HEK293 (cell line): ENCODE measurements around the gene STX18.

Source experiments
- CTCF ChIA-PET: fragments of 350-600 bp; formaldehyde crosslinking; extraction: SDS; loops from one replicate; lab custom pipeline; 2021; ENCODE audit warnings: antibody characterized with exemption; lab: Yijun Ruan, JAX
- POLR2A ChIA-PET: fragments of 300-600 bp; formaldehyde crosslinking; extraction: SDS; loops from one replicate; lab custom pipeline; 2020; ENCODE audit warnings: antibody characterized with exemption, inconsistent platforms; lab: Yijun Ruan, JAX
- H3K27ac ChIP-seq: fragments of 200-500 bp; sonication (Bioruptor generic); 2 replicates; pipeline ENCODE4 v1.5.1; 2014; ENCODE audit warnings: low read depth, low read length, control low read depth, inconsistent platforms; ENCODE audit errors: extremely low read depth
- H3K36me3 ChIP-seq, 2 experiments: fragments of 200-500 bp in 1 of 2; sonication (Bioruptor generic) in 1 of 2; 1 replicate in 1 of 2; 2 replicates in 1 of 2; pipeline ENCODE4 v1.5.1; 2014 to 2017; ENCODE audit warnings: inconsistent platforms in 2 of 2, low read length in 2 of 2; ENCODE audit not compliant: control insufficient read depth in 2 of 2, insufficient read depth in 1 of 2
- H3K4me1 ChIP-seq: fragments of 200-500 bp; sonication (Bioruptor generic); 2 replicates; pipeline ENCODE4 v1.5.1; 2014; ENCODE audit warnings: mild to moderate bottlenecking, low read length, inconsistent platforms; ENCODE audit not compliant: control insufficient read depth, insufficient read depth
- H3K4me3 ChIP-seq: 2 replicates; pipeline ENCODE4 v1.5.1; 2011; ENCODE audit warnings: low read depth, mild to moderate bottlenecking, control low read depth, low read length, moderate library complexity
- H3K9me3 ChIP-seq: fragments of 200-500 bp; sonication (Bioruptor generic); 2 replicates; pipeline ENCODE4 v1.5.1; 2014; ENCODE audit warnings: low read depth, low read length, inconsistent platforms; ENCODE audit not compliant: control insufficient read depth, insufficient read depth
- EGR2 ChIP-seq: fragments of 450-650 bp; formaldehyde crosslinking; IDR thresholded peaks from 2 replicates; pipeline ENCODE4 v1.5.1; 2016; ENCODE audit warnings: low read depth, missing biosample characterization, missing genetic modification characterization
- GLI4 ChIP-seq: fragments of 450-650 bp; formaldehyde crosslinking; IDR thresholded peaks from 2 replicates; pipeline ENCODE4 v1.5.1; 2016; ENCODE audit warnings: missing biosample characterization, missing genetic modification characterization
- KLF10 ChIP-seq: fragments of 450-650 bp; IDR thresholded peaks from 2 replicates; pipeline ENCODE4 v1.5.1; 2018; ENCODE audit warnings: missing biosample characterization, mild to moderate bottlenecking, missing genetic modification characterization
- KLF8 ChIP-seq: fragments of 450-650 bp; formaldehyde crosslinking; IDR thresholded peaks from 2 replicates; pipeline ENCODE4 v1.5.1; 2016; ENCODE audit warnings: missing biosample characterization, missing genetic modification characterization
- MZF1 ChIP-seq: fragments of 450-650 bp; formaldehyde crosslinking; IDR thresholded peaks from 2 replicates; pipeline ENCODE4 v1.5.1; 2017; ENCODE audit warnings: missing biosample characterization, missing genetic modification characterization, borderline replicate concordance
- RBAK ChIP-seq: fragments of 450-650 bp; formaldehyde crosslinking; IDR thresholded peaks from 2 replicates; pipeline ENCODE4 v1.5.1; 2016; ENCODE audit warnings: missing biosample characterization, missing genetic modification characterization
- REPIN1 ChIP-seq: fragments of 450-650 bp; formaldehyde crosslinking; IDR thresholded peaks from 2 replicates; pipeline ENCODE4 v1.5.1; 2017; ENCODE audit warnings: missing biosample characterization, missing genetic modification characterization, low read depth
- SP3 ChIP-seq: fragments of 450-650 bp; formaldehyde crosslinking; IDR thresholded peaks from 2 replicates; pipeline ENCODE4 v1.5.1; 2016; ENCODE audit warnings: missing biosample characterization, missing genetic modification characterization
- TSHZ1 ChIP-seq: fragments of 450-650 bp; formaldehyde crosslinking; IDR thresholded peaks from 2 replicates; pipeline ENCODE4 v1.5.1; 2016; ENCODE audit warnings: missing biosample characterization, missing genetic modification characterization, borderline replicate concordance
- ZBTB6 ChIP-seq: fragments of 450-650 bp; formaldehyde crosslinking; IDR thresholded peaks from 2 replicates; pipeline ENCODE4 v1.5.1; 2017; ENCODE audit warnings: missing biosample characterization, missing genetic modification characterization
- ZNF214 ChIP-seq: fragments of 450-650 bp; formaldehyde crosslinking; IDR thresholded peaks from 2 replicates; pipeline ENCODE4 v1.5.1; 2017; ENCODE audit warnings: missing biosample characterization, mild to moderate bottlenecking, missing genetic modification characterization, borderline replicate concordance
- ZNF223 ChIP-seq: fragments of 450-650 bp; formaldehyde crosslinking; IDR thresholded peaks from 2 replicates; pipeline ENCODE4 v1.5.1; 2016; ENCODE audit warnings: missing biosample characterization, missing genetic modification characterization
- ZNF23 ChIP-seq: fragments of 450-650 bp; formaldehyde crosslinking; IDR thresholded peaks from 2 replicates; pipeline ENCODE4 v1.5.1; 2016; ENCODE audit warnings: missing biosample characterization, missing genetic modification characterization, borderline replicate concordance
- ZNF292 ChIP-seq: fragments of 450-650 bp; formaldehyde crosslinking; IDR thresholded peaks from 2 replicates; pipeline ENCODE4 v1.5.1; 2016; ENCODE audit warnings: low read depth, missing biosample characterization, missing genetic modification characterization, borderline replicate concordance
- ZNF311 ChIP-seq: fragments of 450-650 bp; formaldehyde crosslinking; IDR thresholded peaks from 2 replicates; pipeline ENCODE4 v1.5.1; 2017; ENCODE audit warnings: missing biosample characterization, missing genetic modification characterization, borderline replicate concordance
- ZNF37A ChIP-seq: fragments of 450-650 bp; IDR thresholded peaks from 2 replicates; pipeline ENCODE4 v1.5.1; 2018; ENCODE audit warnings: missing biosample characterization, missing genetic modification characterization
- ZNF501 ChIP-seq: fragments of 450-650 bp; formaldehyde crosslinking; IDR thresholded peaks from 2 replicates; pipeline ENCODE4 v1.5.1; 2016; ENCODE audit warnings: missing biosample characterization, missing genetic modification characterization
- ZNF544 ChIP-seq: fragments of 450-650 bp; formaldehyde crosslinking; IDR thresholded peaks from 2 replicates; pipeline ENCODE4 v1.5.0; 2017; ENCODE audit warnings: missing biosample characterization, missing genetic modification characterization
- ZNF549 ChIP-seq: fragments of 450-650 bp; IDR thresholded peaks from 2 replicates; pipeline ENCODE4 v1.5.1; 2018; ENCODE audit warnings: missing biosample characterization, missing genetic modification characterization, mild to moderate bottlenecking, inconsistent platforms, moderate library complexity
- ZNF623 ChIP-seq: fragments of 450-650 bp; formaldehyde crosslinking; IDR thresholded peaks from 2 replicates; pipeline ENCODE4 v1.5.1; 2016; ENCODE audit warnings: missing biosample characterization, missing genetic modification characterization
- ZNF677 ChIP-seq: fragments of 450-650 bp; IDR thresholded peaks from 2 replicates; pipeline ENCODE4 v1.5.0; 2018; ENCODE audit warnings: missing biosample characterization, mild to moderate bottlenecking, missing genetic modification characterization, moderate library complexity
- ZNF692 ChIP-seq: fragments of 450-650 bp; formaldehyde crosslinking; IDR thresholded peaks from 2 replicates; pipeline ENCODE4 v1.5.1; 2016; ENCODE audit warnings: missing biosample characterization, missing genetic modification characterization
- ZNF701 ChIP-seq: fragments of 450-650 bp; formaldehyde crosslinking; IDR thresholded peaks from 2 replicates; pipeline ENCODE4 v1.5.1; 2016; ENCODE audit warnings: missing biosample characterization, missing genetic modification characterization
- ZNF76 ChIP-seq: fragments of 450-650 bp; formaldehyde crosslinking; IDR thresholded peaks from 2 replicates; pipeline ENCODE4; 2016; ENCODE audit warnings: low read depth, missing biosample characterization, missing genetic modification characterization, borderline replicate concordance

STX18 gene

GRCh38 chr4:4460759-4461158 lies 81.1 kb downstream of the STX18 start:
- POLR2A ChIA-PET, result no interaction called here
- Histone ChIP-seq H3K4me3 (no peak overlapping the region), H3K9me3 (no peaks in the 10 kb centered on the region), H3K27ac (no peak overlapping the region), H3K4me1 (peaks cover 8% of the 10 kb centered on the region), H3K36me3 (peaks cover 0 to 46% of the 10 kb centered on the region in 2 experiments; a peak in 1 of 3 replicates)
- no peak for TF ChIP-seq GLI4 (tag by site-specific recombination)
- no peak for TF ChIP-seq SP3
- no peak for TF ChIP-seq ZNF501 (tag by site-specific recombination)
- TF ChIP-seq ZNF623 (tag by site-specific recombination), result no peak
- TF ChIP-seq TSHZ1, result no peak
- no peak for TF ChIP-seq RBAK
- TF ChIP-seq ZNF677, result no peak
- CTCF ChIA-PET, result no interaction called here

- ChIA-PET POLR2A (no interaction called here), CTCF (interaction anchor here (0.6 kb wide), 1 partner anchor 102 kb away, joined by 3 read pairs; no protein-coding TSS in a partner anchor)
- peaks cover 0 to 53% of the 10 kb centered on the region in 2 experiments; a peak in 1 of 3 replicates for H3K36me3 ChIP-seq
- H3K4me1 ChIP-seq, result peaks cover 8% of the 10 kb centered on the region
- no peaks in the 10 kb centered on the region for H3K9me3 ChIP-seq
- no peak overlapping the region for H3K4me3 ChIP-seq
- no peak for TF ChIP-seq ZNF311
- TF ChIP-seq ZNF292 (tag by site-specific recombination), result no peak
- no peak for TF ChIP-seq ZNF701 (tag by site-specific recombination)
- no peak for TF ChIP-seq ZNF549 (tag by site-specific recombination)
- TF ChIP-seq ZNF544 (tag by site-specific recombination), result no peak
- TF ChIP-seq MZF1 (tag by site-specific recombination), result no peak
- TF ChIP-seq EGR2 (tag by site-specific recombination), result no peak
- TF ChIP-seq ZNF692, result no peak
- TF ChIP-seq REPIN1 (tag by site-specific recombination), result no peak
- TF ChIP-seq ZNF501 (tag by site-specific recombination), result no peak
- TF ChIP-seq ZNF76 (tag by site-specific recombination), result no peak
- no peak for TF ChIP-seq ZNF223 (tag by site-specific recombination)
- TF ChIP-seq ZBTB6 (tag by site-specific recombination), result no peak
- TF ChIP-seq KLF8 (tag by site-specific recombination), result no peak
- no peak for TF ChIP-seq ZNF23 (tag by site-specific recombination)
- no peak for TF ChIP-seq KLF10 (tag by site-specific recombination)
- TF ChIP-seq ZNF214 (tag by site-specific recombination), result no peak
- TF ChIP-seq ZNF37A, result no peak
- TF ChIP-seq, all 188 proteins: peak for 0
- H3K27ac ChIP-seq, result no peak overlapping the region
Measured at GRCh38 chr4:4459181-4459580, 82.7 kb downstream of the STX18 start.
